Erythroblast (primary cell): ENCODE results near the gene HOXD11.

Experiments used
- GATA1 ChIP-seq: IDR thresholded peaks from 2 replicates; pipeline ENCODE4 v1.6.1; 2011; ENCODE audit warnings: low read depth, mild to moderate bottlenecking, control low read depth, low read length, moderate library complexity
- POLR2A ChIP-seq: IDR thresholded peaks from 2 replicates; pipeline ENCODE4 v1.6.1; 2011; ENCODE audit warnings: mild to moderate bottlenecking, low read length

- no peak for TF ChIP-seq POLR2A
- TF ChIP-seq GATA1: no peak
These were observed 52.0 kb downstream of the HOXD11 start for GRCh38 chr2:176158855-176159662.
